Lower leg skin (tissue), 3 donors: ENCODE measurements around the gene TMEM255A.

Experiments used
- POLR2A ChIP-seq, 2 donors: fragments of 450-650 bp; IDR thresholded peaks; one replicate each; pipeline ENCODE4 v1.6.1; 2016 to 2017; ENCODE audit warnings: antibody characterized with exemption in 2 of 2, mild to moderate bottlenecking in 1 of 2, moderate library complexity in 1 of 2
- TF ChIP-seq, protein P1 (sequence below), 3 donors: fragments of 450-650 bp; IDR thresholded peaks; one replicate each; pipeline ENCODE4 v1.5.1; 2016; ENCODE audit warnings: antibody characterized with exemption in 3 of 3, mild to moderate bottlenecking in 3 of 3, moderate library complexity in 2 of 3

DNA sequence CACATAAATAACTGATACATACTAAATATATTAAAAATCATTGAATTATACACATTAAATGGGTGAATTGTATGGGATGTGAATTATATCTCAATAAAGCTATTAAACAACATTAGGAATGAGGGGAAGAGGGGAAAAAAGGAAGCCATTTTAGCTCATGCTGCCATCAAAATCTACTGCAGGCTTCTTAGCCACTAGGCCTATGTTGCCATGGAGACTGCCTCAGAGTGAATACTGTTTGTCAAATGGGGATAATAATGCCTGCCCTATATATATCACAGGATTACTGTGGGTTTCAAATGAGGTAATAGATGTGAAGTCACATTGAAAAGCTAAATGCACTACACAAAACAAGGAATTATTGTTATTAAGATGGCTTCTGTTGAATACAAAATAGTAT lies 21.2 kb downstream of the TMEM255A start:
- TF ChIP-seq, protein P1, sequence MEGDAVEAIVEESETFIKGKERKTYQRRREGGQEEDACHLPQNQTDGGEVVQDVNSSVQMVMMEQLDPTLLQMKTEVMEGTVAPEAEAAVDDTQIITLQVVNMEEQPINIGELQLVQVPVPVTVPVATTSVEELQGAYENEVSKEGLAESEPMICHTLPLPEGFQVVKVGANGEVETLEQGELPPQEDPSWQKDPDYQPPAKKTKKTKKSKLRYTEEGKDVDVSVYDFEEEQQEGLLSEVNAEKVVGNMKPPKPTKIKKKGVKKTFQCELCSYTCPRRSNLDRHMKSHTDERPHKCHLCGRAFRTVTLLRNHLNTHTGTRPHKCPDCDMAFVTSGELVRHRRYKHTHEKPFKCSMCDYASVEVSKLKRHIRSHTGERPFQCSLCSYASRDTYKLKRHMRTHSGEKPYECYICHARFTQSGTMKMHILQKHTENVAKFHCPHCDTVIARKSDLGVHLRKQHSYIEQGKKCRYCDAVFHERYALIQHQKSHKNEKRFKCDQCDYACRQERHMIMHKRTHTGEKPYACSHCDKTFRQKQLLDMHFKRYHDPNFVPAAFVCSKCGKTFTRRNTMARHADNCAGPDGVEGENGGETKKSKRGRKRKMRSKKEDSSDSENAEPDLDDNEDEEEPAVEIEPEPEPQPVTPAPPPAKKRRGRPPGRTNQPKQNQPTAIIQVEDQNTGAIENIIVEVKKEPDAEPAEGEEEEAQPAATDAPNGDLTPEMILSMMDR (IDR thresholded peaks at IDR 0.05): no peak
- no peak for TF ChIP-seq POLR2A (IDR thresholded peaks at IDR 0.05)
